HepG2 (cell line): Measurements from ENCODE around the gene RBCK1. TPM values are rescaled to one million over a fixed set of nuclear protein-coding genes. Genes with fewer than 3 reads are reported as not detected.

Source experiments
- ATF2 ChIP-seq: sonication (generic); formaldehyde crosslinking; IDR thresholded peaks from 2 replicates; pipeline ENCODE4 v1.4.0; 2020; ENCODE audit warnings: missing genetic modification reagents
- ERF ChIP-seq: IDR thresholded peaks from 2 replicates; pipeline ENCODE4 v1.6.1; 2018; ENCODE audit warnings: missing biosample characterization, missing genetic modification reagents
- ESRRA ChIP-seq: sonication (generic); formaldehyde crosslinking; IDR thresholded peaks from 2 replicates; pipeline ENCODE4 v1.5.1; 2020; ENCODE audit warnings: mild to moderate bottlenecking, low read depth, missing genetic modification reagents
- GABPA ChIP-seq, 2 experiments: IDR thresholded peaks; 2 replicates each; pipeline ENCODE4 v1.6.1; 2011 to 2016; ENCODE audit warnings: low read depth in 2 of 2, low read length in 1 of 2, missing biosample characterization in 1 of 2, missing genetic modification characterization in 1 of 2
- GMEB1 ChIP-seq: sonication (generic); formaldehyde crosslinking; IDR thresholded peaks from 2 replicates; pipeline ENCODE4 v1.5.1; 2020; ENCODE audit warnings: missing genetic modification reagents, mild to moderate bottlenecking, borderline replicate concordance
- HMG20B ChIP-seq: conservative IDR thresholded peaks from 2 replicates; pipeline ENCODE4 v1.6.1; 2016; ENCODE audit warnings: missing genetic modification reagents, missing compliant biosample characterization
- NFYC ChIP-seq: IDR thresholded peaks from 2 replicates; pipeline ENCODE4 v1.6.1; 2016; ENCODE audit warnings: missing genetic modification reagents, missing compliant biosample characterization
- POLR2A ChIP-seq, 2 experiments: IDR thresholded peaks; 2 replicates each; pipeline ENCODE4 v1.6.1; 2011; ENCODE audit warnings: low read depth in 2 of 2, low read length in 2 of 2, mild to moderate bottlenecking in 1 of 2, moderate library complexity in 1 of 2; ENCODE audit not compliant: insufficient read depth in 1 of 2
- RAD51 ChIP-seq: fragments of 450-650 bp; IDR thresholded peaks from 2 replicates; pipeline ENCODE4 v1.6.1; 2016; ENCODE audit warnings: borderline replicate concordance
- SP4 ChIP-seq: sonication (generic); formaldehyde crosslinking; IDR thresholded peaks from 2 replicates; pipeline ENCODE4 v1.8.1; 2023; ENCODE audit warnings: mild to moderate bottlenecking, missing genetic modification reagents
- SYNCRIP ChIP-seq: fragments of 200-400 bp; formaldehyde crosslinking; IDR thresholded peaks from 2 replicates; pipeline ENCODE4 v1.6.1; 2018; ENCODE audit warnings: mild to moderate bottlenecking, low read depth, low read length; ENCODE audit not compliant: insufficient read depth
- ZBTB38 ChIP-seq: sonication (generic); formaldehyde crosslinking; IDR thresholded peaks from 2 replicates; pipeline ENCODE4 v1.5.1; 2020; ENCODE audit warnings: mild to moderate bottlenecking, missing genetic modification reagents
- ZBTB7B ChIP-seq: sonication (generic); formaldehyde crosslinking; IDR thresholded peaks from 2 replicates; pipeline ENCODE4 v1.4.0; 2020; ENCODE audit warnings: missing genetic modification reagents
- ZC3H4 ChIP-seq: sonication (generic); formaldehyde crosslinking; IDR thresholded peaks from 2 replicates; pipeline ENCODE4 v1.4.0; 2020; ENCODE audit warnings: missing genetic modification reagents, borderline replicate concordance
- ZNF251 ChIP-seq: sonication (generic); formaldehyde crosslinking; IDR thresholded peaks from 2 replicates; pipeline ENCODE4 v1.9.0; 2021; ENCODE audit warnings: mild to moderate bottlenecking, missing genetic modification reagents
- ZNF317 ChIP-seq: sonication (generic); formaldehyde crosslinking; IDR thresholded peaks from 2 replicates; pipeline ENCODE4 v1.5.0; 2020; ENCODE audit warnings: mild to moderate bottlenecking, missing genetic modification reagents
- ZNF34 ChIP-seq: sonication (generic); formaldehyde crosslinking; IDR thresholded peaks from 2 replicates; pipeline ENCODE4 v1.4.0; 2020; ENCODE audit warnings: mild to moderate bottlenecking, missing genetic modification reagents, borderline replicate concordance
- ZNF354B ChIP-seq: sonication (generic); formaldehyde crosslinking; IDR thresholded peaks from 2 replicates; pipeline ENCODE4 v1.8.0; 2022; ENCODE audit warnings: mild to moderate bottlenecking, missing genetic modification reagents
- ZNF496 ChIP-seq: sonication (generic); formaldehyde crosslinking; IDR thresholded peaks from 2 replicates; pipeline ENCODE4 v1.8.1; 2023; ENCODE audit warnings: mild to moderate bottlenecking, moderate library complexity, missing genetic modification reagents; ENCODE audit not compliant: insufficient replicate concordance
- ZSCAN5A ChIP-seq: sonication (generic); formaldehyde crosslinking; IDR thresholded peaks from 2 replicates; pipeline ENCODE4 v1.8.0; 2022; ENCODE audit warnings: mild to moderate bottlenecking, missing genetic modification reagents, borderline replicate concordance
- polyA plus RNA-seq, 8 experiments: library from polyadenylated mRNA; depleted of rRNA in 3 of 8; stranded (reverse) in 7 of 8; unstranded in 1 of 8; fragments of >200 nt; fragmentation: Illumina TruSeq in 4 of 8; extraction: Trizol in 4 of 8; gene quantifications; 2 replicates each; pipeline versions ENCODE4 v1.2.1 to v1.2.3, GENCODE V29; 2011 to 2016; ENCODE audit warnings: low read depth in 4 of 8, missing spikeins in 1 of 8, mixed read lengths in 1 of 8; ENCODE audit not compliant: insufficient read depth in 1 of 8
- total RNA-seq, 5 experiments: library from RNA; depleted of rRNA; stranded (reverse); fragments of >200 nt; fragmentation: Illumina TruSeq; extraction: Trizol; gene quantifications; 2 replicates each; pipeline ENCODE4 v1.2.3, GENCODE V29; 2016; ENCODE audit warnings: low read depth in 1 of 5

The RBCK1 gene
- total and polyA plus RNA-seq, 2 of the 13 experiments (the other 11 are each of a cell fraction or from before 2014, with no cell fraction given): 149 to 215 TPM

- TF ChIP-seq GABPA (IDR thresholded peaks at IDR 0.05; ENCODE audit: low read depth, low read length) (no peak), GABPA (CRISPR knock-in tag; IDR thresholded peaks at IDR 0.05; ENCODE audit: low read depth) (no peak), NFYC (CRISPR knock-in tag) (no peak), ZNF251 (CRISPR knock-in tag) (no peak), ZBTB7B (CRISPR knock-in tag) (no peak), SP4 (CRISPR knock-in tag) (0 out of 2 replicates have a peak, but pooled peaks have one; percentile 39), ZNF317 (CRISPR knock-in tag) (no peak), ZNF354B (CRISPR knock-in tag) (0 out of 2 replicates have a peak, but pooled peaks have one; percentile 5), SYNCRIP (no peak), ERF (CRISPR knock-in tag) (no peak), ZNF496 (CRISPR knock-in tag) (no peak), POLR2A (IDR thresholded peaks at IDR 0.05; ENCODE audit: insufficient read depth in 1 of 2, low read depth in 2 of 2, low read length in 2 of 2) (no peak), RAD51 (no peak), HMG20B (CRISPR knock-in tag) (no peak), ZSCAN5A (no peak), ZBTB38 (no peak), ATF2 (no peak), ESRRA (no peak), ZNF34 (no peak), ZC3H4 (no peak), GMEB1 (no peak)
These were observed 46.5 kb upstream of the RBCK1 start (continued) for GRCh38 chr20:361561-361960.
